ENCODE results near the gene KRTAP12-2. TPM values are rescaled to one million over a fixed set of nuclear protein-coding genes. Genes with fewer than 3 reads are reported as not detected.
"Not testable (repeated sequence)": the region's sequence is repeated elsewhere in the genome, so short reads cannot be mapped to it uniquely, and the experiment has no call there.

KRTAP12-2 gene
- total RNA-seq, 3 donors from 2014 or later, result not detected

GRCh38 chr21:44636209-44637017 is 30.3 kb downstream of the KRTAP12-2 start:
- H3K4me1 ChIP-seq, result no peaks in the 10 kb centered on the region
- no peak overlapping the region for H3K4me3 ChIP-seq
- no peak overlapping the region for H3K27ac ChIP-seq
- peaks cover 13 to 21% of the 10 kb centered on the region in 2 donors for H3K9me3 ChIP-seq
- no peak for TF ChIP-seq POLR2A (IDR thresholded peaks at IDR 0.05)
- intact Hi-C loops (cut with DNase I; ENCODE audit: low total_unique reads), result loop anchor here (5.0 kb wide), 1 partner anchor 106 kb away; no protein-coding TSS in a partner anchor
- peaks cover 0 to 25% of the 10 kb centered on the region in 2 donors for H3K27me3 ChIP-seq
- H3K36me3 ChIP-seq, result no peaks in the 10 kb centered on the region
- no peak for DNase-seq (ENCODE audit: low spot score in 2 of 2)

- Histone ChIP-seq H3K27me3 (peaks cover 0 to 8% of the 10 kb centered on the region in 2 donors), H3K9me3 (peaks cover 29 to 30% of the 10 kb centered on the region in 2 donors), H3K4me1 (no peaks in the 10 kb centered on the region), H3K27ac (no peak overlapping the region), H3K4me3 (no peak overlapping the region), H3K36me3 (no peaks in the 10 kb centered on the region)
- intact Hi-C loops (cut with DNase I; ENCODE audit: low total_unique reads), result no loop called here
- no peak for DNase-seq (ENCODE audit: low spot score in 2 of 2)
- TF ChIP-seq POLR2AphosphoS5 (IDR thresholded peaks at IDR 0.05), result no peak
- no peak for TF ChIP-seq CTCF (IDR thresholded peaks at IDR 0.05)
- no peak for TF ChIP-seq POLR2A (IDR thresholded peaks at IDR 0.05)
Observed at GRCh38 chr21:44632067-44632466, 34.7 kb downstream of the KRTAP12-2 start.

GRCh38 chr21:44630440-44630839 is 36.3 kb downstream of the KRTAP12-2 start:
- Histone ChIP-seq H3K4me1 (no peaks in the 10 kb centered on the region), H3K4me3 (no peak overlapping the region), H3K27me3 (peaks cover 0 to 17% of the 10 kb centered on the region in 2 donors), H3K36me3 (no peaks in the 10 kb centered on the region), H3K27ac (no peak overlapping the region), H3K9me3 (peaks cover 29 to 30% of the 10 kb centered on the region in 2 donors)
- TF ChIP-seq POLR2A (IDR thresholded peaks at IDR 0.05) (no peak), CTCF (IDR thresholded peaks at IDR 0.05) (no peak), POLR2AphosphoS5 (IDR thresholded peaks at IDR 0.05) (no peak)
- intact Hi-C loops (cut with DNase I; ENCODE audit: low total_unique reads), result no loop called here
- DNase-seq (ENCODE audit: low spot score in 2 of 2), result no peak

GRCh38 chr21:44628707-44629391 is 37.9 kb downstream of the KRTAP12-2 start:
- no peak for TF ChIP-seq CTCF (IDR thresholded peaks at IDR 0.05)
- TF ChIP-seq POLR2AphosphoS5 (IDR thresholded peaks at IDR 0.05), result no peak
- no peak for TF ChIP-seq POLR2A (IDR thresholded peaks at IDR 0.05)
- Histone ChIP-seq H3K27me3 (peaks cover 0 to 17% of the 10 kb centered on the region in 2 donors), H3K9me3 (peaks cover 38 to 42% of the 10 kb centered on the region in 2 donors), H3K4me1 (no peaks in the 10 kb centered on the region), H3K4me3 (no peak overlapping the region), H3K36me3 (no peaks in the 10 kb centered on the region), H3K27ac (no peak overlapping the region)
- DNase-seq (ENCODE audit: low spot score in 2 of 2), result no peak
- intact Hi-C loops (cut with DNase I; ENCODE audit: low total_unique reads), result no loop called here

GRCh38 chr21:44627831-44628233 is 38.9 kb downstream of the KRTAP12-2 start:
- H3K4me1 ChIP-seq; H3K4me3 ChIP-seq; intact Hi-C loops (cut with DNase I; ENCODE audit: low total_unique reads); H3K36me3 ChIP-seq; H3K27ac ChIP-seq; DNase-seq (ENCODE audit: low spot score in 2 of 2): not testable (repeated sequence)
- Histone ChIP-seq H3K9me3 (peaks cover 38 to 53% of the 10 kb centered on the region in 2 donors), H3K27me3 (peaks cover 0 to 17% of the 10 kb centered on the region in 2 donors)

GRCh38 chr21:44627181-44627822 is 39.4 kb downstream of the KRTAP12-2 start:
- H3K4me3 ChIP-seq; intact Hi-C loops (cut with DNase I; ENCODE audit: low total_unique reads); H3K36me3 ChIP-seq; H3K4me1 ChIP-seq; DNase-seq (ENCODE audit: low spot score in 2 of 2); H3K27ac ChIP-seq: not testable (repeated sequence)
- H3K9me3 ChIP-seq, result peaks cover 35 to 51% of the 10 kb centered on the region in 2 donors
- H3K27me3 ChIP-seq, result peaks cover 0 to 17% of the 10 kb centered on the region in 2 donors
